SKM-1 treated with dmso at 0.1 percent for 144 hours (cell line): ENCODE measurements around the gene HOXC4.

Experiments
- DNase-seq: peaks from one replicate; lab custom pipeline; 2025; ENCODE audit not compliant: unreplicated experiment; lab: John Stamatoyannopoulos, UW

Gene HOXC4

GRCh38 chr12:54028314-54029201 is 25.1 kb upstream of the HOXC4 start, which contains the start of gene HOXC6:
TSS of gene HOXC6 (plus strand) at chr12:54028440. CDS start at chr12:54028522, 82 bp downstream.
- no peak for DNase-seq

- DNase-seq: no peak
These were observed 23.9 kb upstream of the HOXC4 start for GRCh38 chr12:54029529-54030441.

- no peak for DNase-seq
These were observed 23.2 kb upstream of the HOXC4 start for GRCh38 chr12:54030442-54030801.

- DNase-seq: no peak
These were observed 22.7 kb upstream of the HOXC4 start for GRCh38 chr12:54030889-54031471.

GRCh38 chr12:54031480-54031879 is 22.2 kb upstream of the HOXC4 start:
- DNase-seq: no peak

GRCh38 chr12:54032086-54032619 is 21.5 kb upstream of the HOXC4 start:
- no peak for DNase-seq

- DNase-seq: peak; percentile 1
These were observed 21.0 kb upstream of the HOXC4 start, which contains the start of gene HOXC5 for GRCh38 chr12:54032627-54033100. TSS of gene HOXC5 (plus strand) at chr12:54033050. CDS start at chr12:54033123, 73 bp downstream.

- DNase-seq: no peak
These were observed 20.3 kb upstream of the HOXC4 start for GRCh38 chr12:54033106-54033979.

GRCh38 chr12:54033980-54034784 is 19.5 kb upstream of the HOXC4 start:
- DNase-seq: no peak

- DNase-seq: no peak
These were observed 18.8 kb upstream of the HOXC4 start for GRCh38 chr12:54034785-54035310.

- no peak for DNase-seq
These were observed 17.9 kb upstream of the HOXC4 start for GRCh38 chr12:54035568-54036264.

- no peak for DNase-seq
These were observed 16.8 kb upstream of the HOXC4 start for GRCh38 chr12:54036620-54037359.

GRCh38 chr12:54037360-54038283 is 16.0 kb upstream of the HOXC4 start:
- DNase-seq: no peak

GRCh38 chr12:54038284-54038870 is 15.3 kb upstream of the HOXC4 start:
- DNase-seq: no peak

- DNase-seq: no peak
These were observed 14.7 kb upstream of the HOXC4 start for GRCh38 chr12:54038871-54039414.
